ENCODE measurements around the gene SHH.
A peak's percentile ranks its signal among the peaks of the same experiment; 100 is the strongest.

The SHH gene

DNA sequence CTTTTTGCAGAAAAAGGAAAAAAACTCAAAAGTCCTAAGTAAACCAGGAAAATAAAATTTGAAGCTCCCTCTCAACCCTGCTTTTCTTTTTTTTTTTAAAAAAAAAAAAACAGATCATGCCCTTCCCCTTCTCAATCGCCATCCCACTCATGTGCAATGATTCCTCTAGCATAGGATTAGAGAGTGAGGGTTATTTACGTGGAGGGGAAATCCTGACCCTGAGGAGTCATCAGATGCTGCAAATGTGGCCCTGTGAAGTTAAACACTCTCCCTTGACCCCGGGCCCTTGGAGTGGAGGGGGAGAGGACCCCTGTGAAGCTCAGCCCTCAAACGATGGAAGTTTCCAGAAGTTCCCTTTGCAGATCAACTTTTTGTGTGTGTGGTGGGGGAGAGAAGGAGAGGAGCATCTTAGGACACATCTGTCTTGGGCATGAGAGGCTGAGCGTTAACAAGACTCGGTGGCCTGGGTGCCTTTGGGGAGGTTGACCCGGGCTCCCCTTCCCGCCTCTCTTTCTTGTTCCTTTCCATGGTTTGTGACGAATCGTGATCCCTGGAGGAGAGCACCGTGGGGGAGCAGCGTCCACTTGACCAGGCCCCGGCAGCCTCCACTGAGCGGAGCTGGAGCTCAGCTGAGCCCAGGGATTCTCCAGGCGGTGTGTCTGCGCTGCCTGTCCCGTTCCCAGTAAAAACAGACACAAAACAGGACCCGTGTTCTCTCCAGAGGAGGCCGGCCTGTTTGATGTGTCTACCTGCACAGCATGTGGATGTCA lies 1.5 kb upstream of the SHH start:
- Histone ChIP-seq H2AFZ (ENCODE audit: low read depth, low read length) (no peak overlapping the region), H3K36me3 (ENCODE audit: insufficient read depth, low read length) (no peaks in the 10 kb centered on the region), H3K4me3 (ENCODE audit: low read length) (no peak overlapping the region), H3K4me1 (ENCODE audit: insufficient read depth, low read length) (peaks cover 28% of the 10 kb centered on the region), H3K27me3 (ENCODE audit: insufficient read depth, low read length) (peaks cover 74% of the 10 kb centered on the region), H3K9me3 (ENCODE audit: low read length) (no peaks in the 10 kb centered on the region)

DNA sequence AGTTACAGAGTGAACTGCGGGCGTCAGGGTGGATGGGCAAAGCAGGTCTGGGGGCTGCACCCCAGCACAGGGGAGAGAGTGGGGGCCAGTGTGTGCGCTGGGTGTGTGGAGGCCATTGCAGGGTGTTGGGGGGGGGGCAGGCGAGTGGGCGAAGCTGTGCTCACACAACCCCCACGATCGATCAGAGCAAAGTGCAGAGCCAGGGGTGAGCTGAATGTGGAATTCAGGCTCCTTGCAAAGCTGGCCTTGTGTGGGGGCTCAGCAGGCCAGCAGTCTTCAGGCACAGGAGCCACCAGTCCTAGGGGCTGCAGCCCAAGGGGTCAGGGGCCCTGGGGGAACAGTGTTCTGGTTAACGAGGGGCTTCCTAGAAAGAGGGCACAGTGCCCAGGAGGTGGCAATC lies 862 bp upstream of the SHH start:
- Histone ChIP-seq H3K27me3 (ENCODE audit: insufficient read depth, low read length) (peaks cover 74% of the 10 kb centered on the region), H3K4me1 (ENCODE audit: insufficient read depth, low read length) (peaks cover 33% of the 10 kb centered on the region), H3K36me3 (ENCODE audit: insufficient read depth, low read length) (no peaks in the 10 kb centered on the region), H3K9me3 (ENCODE audit: low read length) (no peaks in the 10 kb centered on the region), H3K4me3 (ENCODE audit: low read length) (no peak overlapping the region), H2AFZ (ENCODE audit: low read depth, low read length) (no peak overlapping the region)

DNA sequence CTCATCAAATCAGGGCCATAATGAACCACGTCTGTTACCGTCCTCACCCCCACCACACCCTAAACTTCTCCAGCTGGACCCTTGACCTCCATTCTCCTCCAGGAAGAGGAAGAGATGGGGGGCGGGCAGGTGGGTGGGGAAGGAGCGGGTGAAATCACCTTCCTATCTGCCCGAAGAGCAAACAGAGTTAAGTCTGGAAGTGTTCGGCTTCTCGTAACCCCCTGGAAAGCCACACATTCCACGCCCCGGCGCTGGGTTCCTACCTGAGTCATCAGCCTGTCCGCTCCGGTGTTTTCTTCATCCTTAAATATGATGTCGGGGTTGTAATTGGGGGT lies 736 bp downstream of the SHH start:
- peaks cover 75% of the 10 kb centered on the region for H3K27me3 ChIP-seq (ENCODE audit: insufficient read depth, low read length)
- no peak overlapping the region for H2AFZ ChIP-seq (ENCODE audit: low read depth, low read length)
- H3K4me1 ChIP-seq (ENCODE audit: insufficient read depth, low read length) = peaks cover 45% of the 10 kb centered on the region
- H3K36me3 ChIP-seq (ENCODE audit: insufficient read depth, low read length) = no peaks in the 10 kb centered on the region
- H3K9me3 ChIP-seq (ENCODE audit: low read length) = no peaks in the 10 kb centered on the region
- no peak overlapping the region for H3K4me3 ChIP-seq (ENCODE audit: low read length)

DNA sequence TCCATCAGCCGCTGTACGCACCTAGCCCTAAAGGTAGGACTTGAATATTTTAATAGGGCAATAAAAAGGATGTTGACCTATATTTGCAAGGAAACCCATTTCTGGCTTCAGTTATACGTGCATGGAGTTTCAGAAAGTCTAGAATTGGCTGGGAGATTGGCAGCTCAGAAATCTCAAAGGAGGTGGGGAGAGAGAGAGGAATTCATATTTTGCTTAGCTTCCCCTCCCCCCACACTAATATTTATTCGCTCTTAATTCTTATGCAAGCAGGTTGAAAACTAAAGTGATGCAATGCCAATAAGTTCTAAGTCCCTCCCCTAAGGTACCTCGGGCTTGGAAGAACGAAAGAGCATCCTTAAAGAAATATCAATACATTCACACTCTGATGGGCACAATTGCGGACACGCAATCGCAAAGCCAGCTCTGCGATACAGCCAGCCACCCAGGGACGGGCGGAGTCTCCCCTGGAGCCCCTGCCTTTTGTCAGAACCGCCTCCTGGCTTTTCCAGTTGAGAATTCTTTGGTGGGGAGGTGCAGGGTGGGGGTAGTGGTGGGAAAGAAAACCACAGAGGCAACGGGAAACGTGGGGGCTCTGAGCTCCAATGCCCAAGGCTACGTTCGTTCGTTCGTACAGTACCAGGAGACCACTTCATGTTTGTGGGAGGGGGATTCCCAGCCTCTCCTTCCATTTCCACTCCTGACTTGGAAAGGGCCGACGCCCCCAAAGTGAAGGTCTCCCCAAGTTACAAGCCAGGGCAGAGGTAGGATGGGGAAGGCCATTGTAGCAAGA lies 1.3 kb downstream of the SHH start:
- peaks cover 45% of the 10 kb centered on the region for H3K4me1 ChIP-seq (ENCODE audit: insufficient read depth, low read length)
- peaks cover 75% of the 10 kb centered on the region for H3K27me3 ChIP-seq (ENCODE audit: insufficient read depth, low read length)
- H3K9me3 ChIP-seq (ENCODE audit: low read length) = no peaks in the 10 kb centered on the region
- no peak overlapping the region for H3K4me3 ChIP-seq (ENCODE audit: low read length)
- H2AFZ ChIP-seq (ENCODE audit: low read depth, low read length) = no peak overlapping the region
- no peaks in the 10 kb centered on the region for H3K36me3 ChIP-seq (ENCODE audit: insufficient read depth, low read length)

DNA sequence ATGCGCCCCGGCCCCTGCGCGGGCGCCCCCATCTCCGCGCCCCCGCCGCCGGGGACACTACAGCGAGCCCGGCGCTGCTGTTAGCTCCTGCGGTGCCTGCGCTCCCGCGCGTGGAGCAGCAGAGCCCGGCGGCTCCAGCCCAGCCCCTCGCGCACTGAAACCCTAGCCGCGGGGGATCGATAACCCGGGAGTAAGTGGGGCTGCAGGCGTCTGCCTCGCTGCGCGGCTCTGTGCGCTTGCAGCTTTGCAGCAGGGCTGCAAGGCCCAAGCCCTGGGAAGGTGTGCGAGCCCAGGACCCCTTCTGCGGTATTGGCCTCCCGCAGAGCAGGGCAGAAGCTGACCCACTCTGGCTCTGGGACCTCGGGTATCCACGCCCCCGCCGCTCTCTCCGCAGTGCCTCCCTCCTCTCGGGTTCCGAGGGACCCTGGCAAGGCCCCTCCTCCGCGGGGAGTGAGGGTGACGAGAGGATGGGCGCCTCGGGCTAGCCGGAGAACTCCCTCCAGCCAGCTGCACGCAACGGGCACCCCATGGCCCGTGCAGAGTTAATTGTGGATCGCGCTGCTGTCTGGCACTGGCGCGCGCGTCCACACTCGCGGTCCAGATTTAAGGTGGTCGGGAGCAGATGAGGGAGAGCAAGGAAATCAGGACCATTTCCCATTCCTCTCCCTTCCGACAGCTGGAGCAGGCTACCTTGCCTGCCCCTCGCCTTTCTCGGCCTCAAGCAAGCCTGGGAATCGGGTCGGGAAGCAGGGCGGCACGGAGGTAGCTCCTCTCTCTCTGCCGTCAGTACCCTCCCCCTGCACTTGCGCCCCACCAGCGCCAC lies 2.1 kb downstream of the SHH start:
- Histone ChIP-seq H3K9me3 (ENCODE audit: low read length) (no peaks in the 10 kb centered on the region), H2AFZ (ENCODE audit: low read depth, low read length) (peak overlapping the region; percentile 42), H3K4me1 (ENCODE audit: insufficient read depth, low read length) (peaks cover 53% of the 10 kb centered on the region), H3K36me3 (ENCODE audit: insufficient read depth, low read length) (no peaks in the 10 kb centered on the region), H3K27me3 (ENCODE audit: insufficient read depth, low read length) (peaks cover 71% of the 10 kb centered on the region), H3K4me3 (ENCODE audit: low read length) (peak overlapping the region; percentile 25)

DNA sequence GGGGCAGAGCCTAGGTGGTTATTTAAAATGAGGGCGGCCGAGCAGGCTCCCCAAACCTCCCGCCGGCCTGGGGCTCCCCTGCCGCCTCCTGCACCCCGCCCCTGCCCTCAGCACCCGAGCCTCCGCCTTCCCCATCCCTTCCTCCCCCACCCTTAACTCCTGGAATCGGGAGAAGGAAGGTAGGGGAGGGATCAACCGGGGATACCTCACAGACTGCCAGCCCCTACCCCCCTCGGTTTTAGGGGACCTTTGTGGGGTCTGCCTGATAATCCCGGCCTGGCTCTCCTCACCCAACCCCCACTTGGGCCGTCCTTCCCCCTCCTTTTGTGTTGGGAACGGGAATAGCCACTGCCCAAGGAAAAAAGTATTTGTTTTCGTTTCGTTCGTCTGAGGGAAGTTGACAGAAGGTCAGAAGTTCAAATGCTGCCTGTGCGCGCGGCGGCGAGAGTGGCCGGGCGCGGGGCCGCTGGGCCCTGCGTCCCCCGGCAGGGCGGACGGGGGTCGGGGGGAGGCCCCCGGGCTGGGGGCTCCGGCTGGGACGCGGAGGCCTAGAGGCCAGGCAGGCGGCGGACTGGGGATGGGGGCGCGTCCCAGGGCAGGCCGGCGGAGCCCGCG lies 2.8 kb downstream of the SHH start:
- peak overlapping the region; percentile 48 for H2AFZ ChIP-seq (ENCODE audit: low read depth, low read length)
- no peaks in the 10 kb centered on the region for H3K36me3 ChIP-seq (ENCODE audit: insufficient read depth, low read length)
- H3K27me3 ChIP-seq (ENCODE audit: insufficient read depth, low read length) = peaks cover 66% of the 10 kb centered on the region
- H3K4me3 ChIP-seq (ENCODE audit: low read length) = peak overlapping the region; percentile 45
- H3K4me1 ChIP-seq (ENCODE audit: insufficient read depth, low read length) = peaks cover 53% of the 10 kb centered on the region
- H3K9me3 ChIP-seq (ENCODE audit: low read length) = no peaks in the 10 kb centered on the region

DNA sequence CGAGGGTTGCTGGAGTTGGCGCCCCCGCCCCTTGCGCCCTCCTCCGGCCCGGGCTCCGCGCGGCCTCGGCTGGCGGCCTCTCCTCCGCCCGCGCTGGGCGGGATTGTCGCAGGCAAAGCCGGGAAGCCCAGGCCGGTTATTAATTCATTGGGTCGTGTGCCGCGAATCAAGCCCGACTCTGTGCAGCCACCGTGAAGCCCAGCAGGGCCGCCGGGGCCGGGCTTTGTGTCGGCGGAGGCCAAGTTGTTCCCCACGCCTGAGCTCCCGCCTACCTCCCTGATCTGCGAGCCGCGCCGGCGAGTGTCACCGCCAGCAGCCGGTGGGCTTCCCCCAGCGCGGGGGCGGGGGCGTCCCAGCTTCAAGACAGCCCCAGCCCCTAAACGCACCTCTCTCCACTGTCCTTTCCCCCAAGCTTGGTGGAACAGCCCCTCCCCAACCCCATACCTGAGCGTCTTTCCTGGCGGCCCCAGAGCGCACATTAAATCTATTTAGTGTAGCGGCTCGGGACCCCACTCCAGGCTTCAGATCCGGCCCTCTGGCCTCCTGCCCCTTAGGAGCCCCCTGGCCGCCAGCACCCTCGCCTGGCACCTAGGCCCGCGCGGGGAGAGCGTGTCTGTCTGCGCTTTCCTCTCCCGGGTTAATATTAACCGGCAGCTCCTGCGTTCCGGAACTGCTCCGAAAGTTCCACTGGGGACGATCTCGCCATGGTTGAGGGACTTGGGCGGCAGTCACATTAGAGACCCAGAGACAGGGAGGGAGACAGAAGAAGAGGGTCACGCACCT lies 3.5 kb downstream of the SHH start:
- H2AFZ ChIP-seq (ENCODE audit: low read depth, low read length) = peak overlapping the region; percentile 48
- H3K9me3 ChIP-seq (ENCODE audit: low read length) = no peaks in the 10 kb centered on the region
- H3K4me1 ChIP-seq (ENCODE audit: insufficient read depth, low read length) = peaks cover 53% of the 10 kb centered on the region
- H3K36me3 ChIP-seq (ENCODE audit: insufficient read depth, low read length) = no peaks in the 10 kb centered on the region
- peaks cover 60% of the 10 kb centered on the region for H3K27me3 ChIP-seq (ENCODE audit: insufficient read depth, low read length)
- H3K4me3 ChIP-seq (ENCODE audit: low read length) = peak overlapping the region; percentile 45

DNA sequence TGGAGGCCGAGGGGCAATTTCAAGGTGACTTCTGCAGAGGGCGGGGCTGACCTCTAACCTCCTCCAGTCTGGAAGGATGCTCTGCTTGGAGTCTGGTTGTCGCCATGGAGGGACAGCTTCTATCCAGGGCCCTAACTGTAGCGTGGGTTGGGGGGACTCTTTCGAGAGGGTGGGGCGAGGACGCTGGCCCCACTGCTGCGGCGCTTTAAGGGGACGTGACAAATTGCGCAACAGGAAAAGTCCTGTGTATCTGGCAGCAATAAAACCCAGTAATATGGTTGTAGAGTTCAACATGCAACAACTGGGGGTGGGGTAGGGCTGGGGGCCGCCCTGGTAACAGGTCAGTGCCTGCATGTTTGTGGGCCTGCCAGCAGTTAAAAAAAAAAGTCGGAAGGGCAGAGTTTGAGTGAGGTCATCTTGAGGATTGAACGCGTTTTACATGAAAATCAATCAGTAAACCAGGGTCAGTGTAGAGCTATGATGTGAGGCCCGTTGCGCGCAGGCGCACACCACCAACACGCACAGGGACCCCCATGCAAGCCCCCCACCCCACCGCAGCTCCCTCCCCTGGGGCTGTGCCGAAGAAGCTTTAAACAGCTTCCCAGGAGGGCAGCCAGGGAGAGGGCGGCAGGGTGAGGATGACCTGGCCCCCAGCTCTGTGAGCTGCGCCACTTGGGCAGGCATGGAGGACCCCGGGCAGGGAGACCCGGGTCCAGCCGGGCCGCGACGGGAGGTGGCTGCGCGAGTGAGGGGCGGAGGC lies 4.3 kb downstream of the SHH start:
- H3K27me3 ChIP-seq (ENCODE audit: insufficient read depth, low read length) = peaks cover 59% of the 10 kb centered on the region
- no peaks in the 10 kb centered on the region for H3K9me3 ChIP-seq (ENCODE audit: low read length)
- H2AFZ ChIP-seq (ENCODE audit: low read depth, low read length) = peak overlapping the region; percentile 48
- H3K36me3 ChIP-seq (ENCODE audit: insufficient read depth, low read length) = no peaks in the 10 kb centered on the region
- peaks cover 49% of the 10 kb centered on the region for H3K4me1 ChIP-seq (ENCODE audit: insufficient read depth, low read length)
- H3K4me3 ChIP-seq (ENCODE audit: low read length) = peak overlapping the region; percentile 45

DNA sequence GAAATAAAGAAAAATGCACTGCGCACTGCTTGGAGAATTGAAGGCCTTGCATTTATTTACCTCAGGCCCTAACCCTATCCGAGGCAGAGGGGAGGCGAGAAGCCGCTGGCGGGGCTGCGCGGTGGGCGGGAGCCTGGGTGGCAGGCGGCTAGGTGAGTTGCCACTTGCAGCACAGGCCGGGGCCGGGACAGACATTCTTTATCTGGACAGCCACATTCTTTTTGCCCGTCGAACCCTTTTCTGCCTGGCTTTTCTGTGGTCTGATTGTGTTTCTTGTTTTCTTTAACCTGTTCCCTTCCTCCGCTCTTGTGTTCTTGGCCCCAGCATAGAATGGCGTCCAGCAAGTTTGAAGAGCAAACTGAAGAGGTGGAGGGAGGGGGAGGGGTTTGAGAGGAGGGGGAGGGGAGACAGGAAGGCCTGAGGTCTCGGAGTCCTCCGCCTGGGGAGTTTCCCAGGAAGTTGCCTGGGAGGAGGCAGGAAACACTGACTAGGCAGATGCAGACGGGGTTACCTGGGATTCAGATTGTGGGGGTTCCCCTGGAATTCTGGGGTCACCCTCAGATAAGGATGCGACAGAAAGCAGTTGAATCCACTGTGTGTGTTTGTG lies 5.1 kb downstream of the SHH start:
- Histone ChIP-seq H3K9me3 (ENCODE audit: low read length) (no peaks in the 10 kb centered on the region), H3K4me1 (ENCODE audit: insufficient read depth, low read length) (peaks cover 43% of the 10 kb centered on the region), H2AFZ (ENCODE audit: low read depth, low read length) (no peak overlapping the region), H3K4me3 (ENCODE audit: low read length) (no peak overlapping the region), H3K36me3 (ENCODE audit: insufficient read depth, low read length) (no peaks in the 10 kb centered on the region), H3K27me3 (ENCODE audit: insufficient read depth, low read length) (peaks cover 56% of the 10 kb centered on the region)

DNA sequence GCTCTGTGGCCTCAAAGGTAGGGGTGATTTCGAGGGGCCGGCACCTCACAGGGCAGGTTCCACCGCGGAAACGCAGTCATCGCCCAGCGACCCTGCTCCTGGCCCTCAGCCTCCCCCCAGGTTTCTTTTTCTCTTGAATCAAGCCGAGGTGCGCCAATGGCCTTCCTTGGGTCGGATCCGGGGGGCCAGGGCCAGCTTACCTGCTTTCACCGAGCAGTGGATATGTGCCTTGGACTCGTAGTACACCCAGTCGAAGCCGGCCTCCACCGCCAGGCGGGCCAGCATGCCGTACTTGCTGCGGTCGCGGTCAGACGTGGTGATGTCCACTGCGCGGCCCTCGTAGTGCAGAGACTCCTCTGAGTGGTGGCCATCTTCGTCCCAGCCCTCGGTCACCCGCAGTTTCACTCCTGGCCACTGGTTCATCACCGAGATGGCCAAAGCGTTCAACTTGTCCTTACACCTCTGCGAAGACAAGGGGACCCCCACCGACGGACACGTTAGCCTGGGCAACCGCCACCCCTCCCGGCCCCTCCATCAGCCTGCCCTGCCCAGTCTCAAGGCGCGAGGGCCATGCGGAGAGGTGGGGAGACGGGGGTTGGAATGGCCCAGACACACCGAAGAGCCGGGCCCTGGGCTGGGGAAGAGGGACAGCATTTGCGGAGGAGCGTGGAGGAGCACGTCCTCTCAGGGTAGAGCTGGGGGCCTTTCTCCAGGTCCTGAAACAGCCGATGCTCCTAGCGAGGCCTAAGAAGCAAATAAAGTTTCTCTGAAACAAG lies 6.0 kb downstream of the SHH start:
- H3K4me1 ChIP-seq (ENCODE audit: insufficient read depth, low read length) = peaks cover 42% of the 10 kb centered on the region
- H2AFZ ChIP-seq (ENCODE audit: low read depth, low read length) = peak overlapping the region; percentile 86
- H3K27me3 ChIP-seq (ENCODE audit: insufficient read depth, low read length) = peaks cover 52% of the 10 kb centered on the region
- peak overlapping the region; percentile 42 for H3K4me3 ChIP-seq (ENCODE audit: low read length)
- H3K9me3 ChIP-seq (ENCODE audit: low read length) = no peaks in the 10 kb centered on the region
- no peaks in the 10 kb centered on the region for H3K36me3 ChIP-seq (ENCODE audit: insufficient read depth, low read length)

DNA sequence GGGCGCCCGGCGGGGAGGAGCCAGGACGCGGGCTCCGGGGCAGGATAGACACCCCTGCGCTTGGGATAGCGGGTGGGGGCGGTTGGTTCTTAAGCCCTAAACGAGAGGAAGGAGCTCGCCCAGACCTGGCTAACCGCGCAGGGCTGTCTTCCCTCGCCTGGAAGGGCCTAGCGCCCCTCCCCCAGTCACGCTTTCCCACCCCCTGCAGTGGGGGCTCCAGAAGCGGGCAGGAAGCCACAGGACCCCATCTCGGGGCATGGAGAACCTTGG lies 6.5 kb downstream of the SHH start:
- Histone ChIP-seq H3K36me3 (ENCODE audit: insufficient read depth, low read length) (no peaks in the 10 kb centered on the region), H2AFZ (ENCODE audit: low read depth, low read length) (peak overlapping the region; percentile 86), H3K27me3 (ENCODE audit: insufficient read depth, low read length) (peaks cover 52% of the 10 kb centered on the region), H3K9me3 (ENCODE audit: low read length) (peaks cover 4% of the 10 kb centered on the region), H3K4me3 (ENCODE audit: low read length) (peak overlapping the region; percentile 42), H3K4me1 (ENCODE audit: insufficient read depth, low read length) (peaks cover 42% of the 10 kb centered on the region)

Data from neuron (in vitro differentiated cells).